ENCODE results near the gene ADARB1. TPM values are rescaled to one million over a fixed set of nuclear protein-coding genes. Genes with fewer than 3 reads are reported as not detected.

The ADARB1 gene
- polyA plus RNA-seq, 3 donors, result 0.40 to 2.6 (median 1.0) TPM

- WGBS (ENCODE audit: insufficient coverage), result 97% methylated on average over 30 of the region's 36 CpGs
- no peak overlapping the region for H3K27ac ChIP-seq (ENCODE audit: low read depth in 1 of 2, low read length in 2 of 2)
- peak in 1 of 3 donors; percentile 2 for DNase-seq
- peaks cover 54 to 64% of the 10 kb centered on the region in 2 donors for H3K36me3 ChIP-seq (replicated peaks in 1 of 2; ENCODE audit: control insufficient read depth in 1 of 2, insufficient read depth in 2 of 2, low read length in 2 of 2)
- Mint-ChIP-seq H3K36me3 (peaks cover 45 to 54% of the 10 kb centered on the region in 2 donors), H3K9me3 (peaks cover 0 to 6% (median 1%) of the 10 kb centered on the region in 7 donors), H3K27ac (peak overlapping the region in 1 of 7 donors; percentile 57), H3K4me3 (no peak overlapping the region), H3K27me3 (ENCODE audit: low read depth in 3 of 3) (no peaks in the 10 kb centered on the region), H3K4me1 (no peaks in the 10 kb centered on the region)
- H3K4me2 ChIP-seq (replicated peaks; ENCODE audit: extremely low read depth, low read length, poor library complexity, severe bottlenecking), result no peak overlapping the region
- no peak overlapping the region for H3K9ac ChIP-seq (ENCODE audit: insufficient read depth, low read length, poor library complexity, severe bottlenecking)
- intact Hi-C loops (cut with micrococcal nuclease), result loop anchor here in 1 of 2 donors (10.0 kb wide), 1 partner anchor 101 kb away; no protein-coding TSS in a partner anchor
- no peaks in the 10 kb centered on the region for H3K4me1 ChIP-seq (ENCODE audit: control insufficient read depth in 1 of 2, insufficient read depth in 2 of 2, low read length in 2 of 2)
- H3K27me3 ChIP-seq (ENCODE audit: control insufficient read depth in 2 of 2, insufficient read depth in 2 of 2, low read length in 2 of 2), result no peaks in the 10 kb centered on the region
- H3K9me3 ChIP-seq (replicated peaks in 1 of 2; ENCODE audit: control insufficient read depth in 1 of 2, insufficient read depth in 1 of 2, low read length in 2 of 2), result peaks cover 12% of the 10 kb centered on the region in 2 donors
- H2AFZ ChIP-seq (ENCODE audit: insufficient read depth, low read depth, low read length, poor library complexity, severe bottlenecking), result no peak overlapping the region
- H4K20me1 ChIP-seq (ENCODE audit: insufficient read depth, low read length), result no peaks in the 10 kb centered on the region
- H3K4me3 ChIP-seq (replicated peaks in 1 of 3; ENCODE audit: low read depth in 2 of 3, low read length in 3 of 3), result no peak overlapping the region
- H3K79me2 ChIP-seq (ENCODE audit: insufficient read depth, low read length), result no peaks in the 10 kb centered on the region
- TF ChIP-seq CTCF (IDR thresholded peaks at IDR 0.05), result no peak
These were observed 191.5 kb downstream of the ADARB1 start for GRCh38 chr21:45265721-45266517.

GRCh38 chr21:45266518-45267389 is 192.4 kb downstream of the ADARB1 start:
- no peak overlapping the region for H3K4me2 ChIP-seq (replicated peaks; ENCODE audit: extremely low read depth, low read length, poor library complexity, severe bottlenecking)
- Mint-ChIP-seq H3K4me1 (no peaks in the 10 kb centered on the region), H3K27me3 (ENCODE audit: low read depth in 3 of 3) (no peaks in the 10 kb centered on the region), H3K27ac (peak overlapping the region in 4 of 7 donors; percentile 18 to 53 (median 41)), H3K4me3 (no peak overlapping the region), H3K9me3 (peaks cover 0 to 6% (median 1%) of the 10 kb centered on the region in 7 donors), H3K36me3 (peaks cover 45 to 54% of the 10 kb centered on the region in 2 donors)
- peak in 1 of 3 donors; percentile 2 for DNase-seq
- 78% methylated on average over 39 of the region's 41 CpGs for WGBS (ENCODE audit: insufficient coverage)
- H4K20me1 ChIP-seq (ENCODE audit: insufficient read depth, low read length), result no peaks in the 10 kb centered on the region
- TF ChIP-seq CTCF (IDR thresholded peaks at IDR 0.05), result no peak
- H3K4me1 ChIP-seq (ENCODE audit: control insufficient read depth in 1 of 2, insufficient read depth in 2 of 2, low read length in 2 of 2), result no peaks in the 10 kb centered on the region
- no peak overlapping the region for H3K4me3 ChIP-seq (replicated peaks in 1 of 3; ENCODE audit: low read depth in 2 of 3, low read length in 3 of 3)
- H2AFZ ChIP-seq (ENCODE audit: insufficient read depth, low read depth, low read length, poor library complexity, severe bottlenecking), result no peak overlapping the region
- H3K27ac ChIP-seq (ENCODE audit: low read depth in 1 of 2, low read length in 2 of 2), result no peak overlapping the region
- no peaks in the 10 kb centered on the region for H3K27me3 ChIP-seq (ENCODE audit: control insufficient read depth in 2 of 2, insufficient read depth in 2 of 2, low read length in 2 of 2)
- intact Hi-C loops (cut with micrococcal nuclease), result loop anchor here in 1 of 2 donors (10.0 kb wide), 1 partner anchor 102 kb away; no protein-coding TSS in a partner anchor
- peaks cover 61 to 72% of the 10 kb centered on the region in 2 donors for H3K36me3 ChIP-seq (replicated peaks in 1 of 2; ENCODE audit: control insufficient read depth in 1 of 2, insufficient read depth in 2 of 2, low read length in 2 of 2)
- no peaks in the 10 kb centered on the region for H3K79me2 ChIP-seq (ENCODE audit: insufficient read depth, low read length)
- H3K9ac ChIP-seq (ENCODE audit: insufficient read depth, low read length, poor library complexity, severe bottlenecking), result no peak overlapping the region
- H3K9me3 ChIP-seq (replicated peaks in 1 of 2; ENCODE audit: control insufficient read depth in 1 of 2, insufficient read depth in 1 of 2, low read length in 2 of 2), result peaks cover 12 to 20% of the 10 kb centered on the region in 2 donors

Data from CD14-positive monocyte (primary cell).